DND-41 (cell line): ENCODE data around the gene SLC25A22.

Source experiments
- ATAC-seq: fragments of 200-7000 bp; cut with Tn5 transposase; 3 replicates; pipeline ENCODE4 v1.9.1; 2021; ENCODE audit warnings: low read depth; ENCODE audit not compliant: insufficient read depth
- DNase-seq: peaks from one replicate; pipeline ENCODE4 v3.0.0-alpha.2; 2020
- H2AFZ ChIP-seq: 2 replicates; pipeline ENCODE4 v1.6.0; 2012; ENCODE audit warnings: low read depth, low read length
- H3K27ac ChIP-seq: 2 replicates; pipeline ENCODE4 v1.5.1; 2012; ENCODE audit warnings: low read length, inconsistent platforms
- H3K27me3 ChIP-seq: fragments of 200-600 bp; sonication (generic); 2 replicates; pipeline ENCODE4 v1.6.0; 2012; ENCODE audit warnings: low read length, mild to moderate bottlenecking, inconsistent platforms; ENCODE audit not compliant: insufficient read depth, poor library complexity
- H3K36me3 ChIP-seq: 2 replicates; pipeline ENCODE4 v1.5.1; 2012; ENCODE audit warnings: low read length, inconsistent platforms; ENCODE audit not compliant: insufficient read depth
- H3K4me1 ChIP-seq: 2 replicates; pipeline ENCODE4 v1.5.1; 2012; ENCODE audit warnings: mild to moderate bottlenecking, low read length; ENCODE audit not compliant: insufficient read depth
- H3K4me2 ChIP-seq: 2 replicates; pipeline ENCODE4 v1.6.0; 2012; ENCODE audit warnings: mild to moderate bottlenecking, moderate library complexity, low read length, inconsistent platforms; ENCODE audit not compliant: insufficient read depth
- H3K4me3 ChIP-seq, 2 experiments: fragments of 200-600 bp in 1 of 2; shearing (Covaris generic) in 1 of 2; 2 replicates each; pipeline ENCODE4 v1.5.1; 2012 to 2016; ENCODE audit warnings: inconsistent platforms in 2 of 2, low read length in 2 of 2, mild to moderate bottlenecking in 2 of 2, low read depth in 1 of 2, moderate library complexity in 1 of 2
- H3K79me2 ChIP-seq: 2 replicates; pipeline ENCODE4 v1.6.0; 2012; ENCODE audit warnings: low read length, inconsistent platforms; ENCODE audit not compliant: insufficient read depth
- H3K9ac ChIP-seq: 2 replicates; pipeline ENCODE4 v1.6.0; 2012; ENCODE audit warnings: low read depth, mild to moderate bottlenecking, inconsistent platforms, low read length, moderate library complexity
- H3K9me3 ChIP-seq: 2 replicates; pipeline ENCODE4 v1.5.1; 2012; ENCODE audit warnings: low read length, moderate library complexity, mild to moderate bottlenecking, inconsistent platforms; ENCODE audit not compliant: insufficient read depth, severe bottlenecking
- H4K20me1 ChIP-seq: 2 replicates; pipeline ENCODE4 v1.6.0; 2012; ENCODE audit warnings: low read length; ENCODE audit not compliant: insufficient read depth
- EZH2 ChIP-seq: IDR thresholded peaks from 3 replicates; pipeline ENCODE4 v1.6.1; 2012; ENCODE audit warnings: borderline replicate concordance, low read depth, mild to moderate bottlenecking, moderate library complexity, low read length, inconsistent platforms; ENCODE audit not compliant: severe bottlenecking
- TF ChIP-seq, protein P1 (sequence below): IDR thresholded peaks from 2 replicates; pipeline ENCODE4 v1.5.1; 2012; ENCODE audit warnings: borderline replicate concordance, low read length, moderate library complexity, mild to moderate bottlenecking; ENCODE audit not compliant: poor library complexity, severe bottlenecking; ENCODE audit errors: extremely low read depth

The SLC25A22 gene

DNA sequence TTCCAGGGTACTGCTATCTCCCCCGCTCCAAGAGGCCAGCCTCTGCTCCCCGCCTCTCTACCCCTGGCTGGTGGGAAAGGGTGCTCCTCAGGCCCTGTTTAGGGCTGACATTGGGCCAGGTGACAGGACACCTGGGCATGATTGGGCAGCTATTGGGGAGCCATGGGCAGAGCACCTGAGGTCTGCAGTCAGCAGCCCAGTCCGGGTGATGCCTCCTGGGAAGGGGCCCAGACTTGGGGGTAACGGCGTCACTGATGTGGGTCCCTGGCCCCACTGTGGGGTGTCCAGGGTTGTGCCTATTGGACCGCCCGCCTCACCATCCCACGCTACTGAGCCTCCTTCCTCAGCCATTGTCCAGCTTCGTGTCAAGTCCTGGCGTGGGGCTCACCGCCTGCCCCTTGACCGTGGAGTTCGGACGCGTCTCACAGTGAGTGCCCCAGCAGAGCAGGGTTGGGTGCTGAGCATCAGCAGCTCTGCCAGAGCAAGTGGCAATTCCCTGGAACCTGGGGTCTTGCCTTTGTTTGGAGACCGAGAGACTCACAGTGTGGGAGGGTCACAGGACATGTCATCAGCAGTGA, 18.0 kb downstream of the SLC25A22 start:
- H3K9me3 ChIP-seq = no peaks in the 10 kb centered on the region
- peaks cover 48% of the 10 kb centered on the region for H3K79me2 ChIP-seq
- H3K27me3 ChIP-seq = no peaks in the 10 kb centered on the region
- H2AFZ ChIP-seq = no peak overlapping the region
- TF ChIP-seq EZH2 = no peak
- TF ChIP-seq, protein P1, sequence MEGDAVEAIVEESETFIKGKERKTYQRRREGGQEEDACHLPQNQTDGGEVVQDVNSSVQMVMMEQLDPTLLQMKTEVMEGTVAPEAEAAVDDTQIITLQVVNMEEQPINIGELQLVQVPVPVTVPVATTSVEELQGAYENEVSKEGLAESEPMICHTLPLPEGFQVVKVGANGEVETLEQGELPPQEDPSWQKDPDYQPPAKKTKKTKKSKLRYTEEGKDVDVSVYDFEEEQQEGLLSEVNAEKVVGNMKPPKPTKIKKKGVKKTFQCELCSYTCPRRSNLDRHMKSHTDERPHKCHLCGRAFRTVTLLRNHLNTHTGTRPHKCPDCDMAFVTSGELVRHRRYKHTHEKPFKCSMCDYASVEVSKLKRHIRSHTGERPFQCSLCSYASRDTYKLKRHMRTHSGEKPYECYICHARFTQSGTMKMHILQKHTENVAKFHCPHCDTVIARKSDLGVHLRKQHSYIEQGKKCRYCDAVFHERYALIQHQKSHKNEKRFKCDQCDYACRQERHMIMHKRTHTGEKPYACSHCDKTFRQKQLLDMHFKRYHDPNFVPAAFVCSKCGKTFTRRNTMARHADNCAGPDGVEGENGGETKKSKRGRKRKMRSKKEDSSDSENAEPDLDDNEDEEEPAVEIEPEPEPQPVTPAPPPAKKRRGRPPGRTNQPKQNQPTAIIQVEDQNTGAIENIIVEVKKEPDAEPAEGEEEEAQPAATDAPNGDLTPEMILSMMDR = no peak
- no peak for DNase-seq
- H3K36me3 ChIP-seq = peaks cover 32% of the 10 kb centered on the region
- no peak overlapping the region for H3K4me3 ChIP-seq
- H4K20me1 ChIP-seq = peaks cover 43% of the 10 kb centered on the region
- H3K9ac ChIP-seq = peak overlapping the region; percentile 17; the same call in 1 of the 2 replicates
- ATAC-seq = no peak
- H3K4me2 ChIP-seq = peak overlapping the region; percentile 20; the same call in 1 of the 2 replicates
- no peak overlapping the region for H3K27ac ChIP-seq
- peaks cover 43% of the 10 kb centered on the region for H3K4me1 ChIP-seq

DNA sequence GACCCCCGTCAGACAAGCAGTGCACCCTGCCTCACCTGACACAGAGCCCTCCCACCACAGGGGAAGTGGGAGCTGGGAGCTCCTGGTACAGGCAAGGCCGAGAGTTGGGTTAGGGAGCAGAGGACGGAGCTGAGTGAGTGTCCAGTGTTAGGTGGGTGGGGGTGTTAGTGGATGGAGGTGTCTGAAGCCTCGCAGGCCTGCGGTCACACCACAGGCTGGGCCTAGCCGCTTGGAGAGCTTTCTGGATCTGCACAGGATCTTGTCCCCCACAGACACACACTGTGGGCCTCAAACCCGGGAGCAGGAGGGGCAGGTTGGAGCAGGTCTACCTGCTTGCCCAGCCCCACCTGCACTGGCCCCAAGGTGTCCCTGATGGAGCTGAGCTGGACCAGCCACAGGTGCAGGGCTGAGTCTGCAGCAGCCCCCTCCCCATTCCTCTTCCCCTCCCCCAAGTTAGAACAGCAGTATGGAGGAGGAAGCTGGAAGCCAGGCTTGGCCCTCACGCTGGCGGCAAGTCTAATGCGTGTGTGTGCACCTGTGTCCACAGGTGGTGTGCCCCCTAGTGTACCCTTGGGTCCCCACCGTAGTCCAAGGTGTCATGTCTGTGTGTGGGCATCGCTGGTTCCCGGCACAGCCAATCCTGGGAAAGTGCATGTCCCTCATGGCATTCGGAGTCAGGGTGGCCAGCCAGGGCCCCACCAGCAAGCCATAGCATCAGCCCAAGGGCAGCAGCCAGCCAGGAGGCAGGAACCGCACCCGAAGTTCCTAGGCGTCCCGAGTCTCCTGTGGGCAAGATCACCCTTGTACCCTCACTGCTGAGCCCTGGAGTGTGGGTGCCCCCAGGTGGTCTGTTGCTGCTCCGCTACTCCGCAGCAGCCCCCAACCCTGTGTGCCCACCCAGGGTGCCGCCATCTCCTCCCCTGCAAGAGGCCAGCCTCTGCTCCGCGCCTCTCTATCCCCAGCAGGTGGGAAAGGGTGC, 18.8 kb downstream of the SLC25A22 start:
- peaks cover 48% of the 10 kb centered on the region for H3K4me1 ChIP-seq
- ATAC-seq = no peak
- no peak for TF ChIP-seq EZH2
- TF ChIP-seq, protein P1 = no peak
- no peak overlapping the region for H3K4me3 ChIP-seq
- H4K20me1 ChIP-seq = peaks cover 47% of the 10 kb centered on the region
- H3K9ac ChIP-seq = peak overlapping the region; percentile 97; the same call in 1 of the 2 replicates
- peak overlapping the region; percentile 89 for H3K4me2 ChIP-seq
- no peak overlapping the region for H2AFZ ChIP-seq
- peaks cover 36% of the 10 kb centered on the region for H3K36me3 ChIP-seq
- no peak overlapping the region for H3K27ac ChIP-seq
- no peaks in the 10 kb centered on the region for H3K9me3 ChIP-seq
- H3K79me2 ChIP-seq = peaks cover 54% of the 10 kb centered on the region
- DNase-seq = no peak
- H3K27me3 ChIP-seq = no peaks in the 10 kb centered on the region

DNA sequence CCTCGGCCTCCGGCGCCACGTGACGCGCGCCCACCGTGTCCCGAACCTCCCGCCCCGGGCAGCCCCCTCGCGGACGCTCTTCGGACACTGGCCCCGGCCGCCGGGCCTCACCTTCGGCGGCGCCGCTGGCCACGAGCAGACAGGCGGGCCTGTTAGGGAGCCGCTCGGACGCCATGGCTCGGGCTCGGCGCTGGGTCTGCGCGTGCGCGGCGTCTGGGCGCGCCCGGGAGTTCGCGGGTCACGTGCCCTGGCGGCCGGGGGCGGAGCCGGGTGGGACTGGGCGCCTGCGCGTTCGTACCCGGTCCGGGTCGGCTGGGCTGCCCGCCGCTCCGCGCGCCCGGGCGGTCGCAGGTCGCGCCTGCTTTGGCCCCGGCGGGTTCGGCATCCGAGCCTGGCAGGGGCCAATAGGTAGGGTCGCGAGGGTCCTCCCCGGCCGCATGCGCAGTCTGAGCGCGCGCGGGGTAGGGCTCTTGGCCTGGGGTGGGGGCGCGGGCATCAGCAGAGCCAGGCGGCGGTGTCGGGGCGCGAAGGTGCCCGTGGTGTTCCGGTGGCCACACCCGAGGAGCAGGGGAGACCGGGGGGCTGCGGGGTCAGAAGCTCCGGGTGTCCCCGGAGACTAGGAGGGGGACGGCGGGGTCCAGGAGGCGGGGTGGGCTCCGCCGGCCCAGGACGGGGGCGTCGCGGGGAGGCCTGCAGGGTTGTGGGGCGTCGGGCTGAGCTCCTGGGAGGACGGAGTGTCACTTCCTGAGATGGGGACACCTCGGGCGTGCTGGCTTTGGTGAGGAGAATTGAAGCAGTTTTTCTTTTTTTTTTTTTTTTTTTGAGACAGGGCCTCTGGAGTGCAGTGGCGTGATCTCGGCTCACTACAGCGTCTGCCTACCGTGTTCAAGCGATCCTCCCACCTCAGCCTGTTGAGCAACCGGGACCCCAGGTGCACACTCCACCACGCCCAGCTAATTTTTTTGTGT, 20.5 kb downstream of the SLC25A22 start, which contains the start of gene GATD1:
GATD1 (minus strand) TSS at position 200 of the 968 bp plus-strand sequence; CDS start at position 175, 25 bp downstream.
- Histone ChIP-seq H3K79me2 (peaks cover 71% of the 10 kb centered on the region), H4K20me1 (peaks cover 59% of the 10 kb centered on the region)
- peak; percentile 80 for ATAC-seq

More for the DNA sequence above, 20.5 kb downstream of the SLC25A22 start, which contains the start of gene GATD1:
- H2AFZ ChIP-seq = peak within 1 kb of the TSS; percentile 97
- no peak for TF ChIP-seq EZH2
- TF ChIP-seq, protein P1 = peak; percentile 6
- no peaks in the 10 kb centered on the region for H3K9me3 ChIP-seq
- peak within 1 kb of the TSS; percentile 87 for H3K27ac ChIP-seq
- no peaks in the 10 kb centered on the region for H3K27me3 ChIP-seq
- H3K4me3 ChIP-seq = peak within 1 kb of the TSS; percentile 88 to 92
- peak within 1 kb of the TSS; percentile 89 for H3K4me2 ChIP-seq
- peaks cover 47% of the 10 kb centered on the region for H3K36me3 ChIP-seq
- peak within 1 kb of the TSS; percentile 97 for H3K9ac ChIP-seq
- peak; percentile 93 for DNase-seq
- H3K4me1 ChIP-seq = peaks cover 48% of the 10 kb centered on the region
